ENCODE data around the gene PAK5. TPM values are rescaled to one million over a fixed set of nuclear protein-coding genes. Genes with fewer than 3 reads are reported as not detected.

Gene PAK5
- total RNA-seq, 1 experiment from 2014 or later = not detected

DNA sequence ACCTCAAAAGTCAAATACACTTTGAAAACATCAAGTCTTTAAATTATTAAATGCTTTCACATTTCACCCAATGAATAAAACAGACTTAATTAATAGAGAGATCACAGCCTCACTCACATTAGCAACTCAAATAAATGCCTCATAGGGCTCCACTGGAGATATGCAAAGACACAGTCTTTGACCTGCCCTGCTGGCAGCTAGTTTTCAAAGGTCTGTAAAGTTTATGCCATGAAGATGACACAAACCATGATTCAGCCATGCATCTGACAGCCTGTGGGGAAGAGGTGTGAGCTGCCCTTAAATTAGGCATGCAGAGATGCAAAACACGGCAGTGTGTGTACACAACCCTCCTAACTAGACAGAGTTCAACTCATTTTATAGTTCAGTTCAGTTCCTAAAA, 83.6 kb downstream of the PAK5 start:
- Histone ChIP-seq H4K20me1 (ENCODE audit: low read length) (no peaks in the 10 kb centered on the region), H3K36me3 (ENCODE audit: low read depth, low read length) (no peaks in the 10 kb centered on the region), H3K4me2 (ENCODE audit: low read length) (no peak overlapping the region), H3K4me1 (ENCODE audit: insufficient read depth, low read length) (no peaks in the 10 kb centered on the region), H3F3A (ENCODE audit: low read length, unreplicated experiment) (no peaks in the 10 kb centered on the region), H3K27me3 (ENCODE audit: low read length) (peaks cover 57% of the 10 kb centered on the region), H3K9ac (ENCODE audit: low read length) (no peak overlapping the region), H3K79me2 (ENCODE audit: low read length) (no peaks in the 10 kb centered on the region), H2AFZ (ENCODE audit: low read length) (no peak overlapping the region), H3K4me3 (ENCODE audit: low read length) (no peak overlapping the region), H3K27ac (ENCODE audit: low read length) (no peak overlapping the region), H3K9me2 (replicated peaks; ENCODE audit: low read length) (no peaks in the 10 kb centered on the region), H3K9me3 (ENCODE audit: low read length) (no peaks in the 10 kb centered on the region)
- no peak for TF ChIP-seq EZH2 (IDR thresholded peaks at IDR 0.05; ENCODE audit: low read length, unreplicated experiment)
- TF ChIP-seq EZH2phosphoT487 (IDR thresholded peaks at IDR 0.05; ENCODE audit: borderline replicate concordance, low read length) = no peak
- TF ChIP-seq, protein P1, sequence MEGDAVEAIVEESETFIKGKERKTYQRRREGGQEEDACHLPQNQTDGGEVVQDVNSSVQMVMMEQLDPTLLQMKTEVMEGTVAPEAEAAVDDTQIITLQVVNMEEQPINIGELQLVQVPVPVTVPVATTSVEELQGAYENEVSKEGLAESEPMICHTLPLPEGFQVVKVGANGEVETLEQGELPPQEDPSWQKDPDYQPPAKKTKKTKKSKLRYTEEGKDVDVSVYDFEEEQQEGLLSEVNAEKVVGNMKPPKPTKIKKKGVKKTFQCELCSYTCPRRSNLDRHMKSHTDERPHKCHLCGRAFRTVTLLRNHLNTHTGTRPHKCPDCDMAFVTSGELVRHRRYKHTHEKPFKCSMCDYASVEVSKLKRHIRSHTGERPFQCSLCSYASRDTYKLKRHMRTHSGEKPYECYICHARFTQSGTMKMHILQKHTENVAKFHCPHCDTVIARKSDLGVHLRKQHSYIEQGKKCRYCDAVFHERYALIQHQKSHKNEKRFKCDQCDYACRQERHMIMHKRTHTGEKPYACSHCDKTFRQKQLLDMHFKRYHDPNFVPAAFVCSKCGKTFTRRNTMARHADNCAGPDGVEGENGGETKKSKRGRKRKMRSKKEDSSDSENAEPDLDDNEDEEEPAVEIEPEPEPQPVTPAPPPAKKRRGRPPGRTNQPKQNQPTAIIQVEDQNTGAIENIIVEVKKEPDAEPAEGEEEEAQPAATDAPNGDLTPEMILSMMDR (conservative IDR thresholded peaks at IDR 0.05; ENCODE audit: low read depth, low read length) = no peak
- no peak for ATAC-seq
- intact Hi-C loops (cut with micrococcal nuclease) = no loop called here
- ChIA-PET CTCF (no interaction called here), POLR2A (ENCODE audit: unreplicated experiment) (no interaction called here)
- BruUV-seq (replicated peaks) = no TSS peak
- no peak for DNase-seq

DNA sequence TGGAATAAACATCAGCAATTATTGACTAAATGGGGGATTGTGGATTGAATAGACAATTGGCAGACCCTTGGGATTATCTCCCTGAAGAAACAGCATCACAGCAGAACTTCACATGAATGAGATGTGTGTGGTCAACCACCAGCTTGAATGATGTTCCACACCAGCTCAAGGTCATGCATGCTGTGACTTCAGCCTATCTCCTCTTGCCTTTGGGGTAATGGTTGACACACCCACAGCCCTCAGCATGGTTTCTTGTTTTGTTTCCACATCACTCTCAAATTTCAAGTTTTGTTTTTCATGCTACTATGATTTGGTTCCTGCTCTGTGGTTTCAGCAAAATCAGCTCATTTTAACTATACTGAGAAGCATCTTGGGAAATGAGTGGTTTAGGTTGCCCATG, 94.3 kb downstream of the PAK5 start:
- intact Hi-C loops (cut with micrococcal nuclease) = no loop called here
- DNase-seq (no peak), ATAC-seq (no peak)
- no peaks in the 10 kb centered on the region for H3K9me3 ChIP-seq (ENCODE audit: low read length)
- no peak overlapping the region for H3K27ac ChIP-seq (ENCODE audit: low read length)
- H3K36me3 ChIP-seq (ENCODE audit: low read depth, low read length) = no peaks in the 10 kb centered on the region
- no peak overlapping the region for H2AFZ ChIP-seq (ENCODE audit: low read length)
- no peak overlapping the region for H3K4me3 ChIP-seq (ENCODE audit: low read length)
- no peak overlapping the region for H3K9ac ChIP-seq (ENCODE audit: low read length)
- no peak for TF ChIP-seq EZH2 (IDR thresholded peaks at IDR 0.05; ENCODE audit: low read length, unreplicated experiment)
- TF ChIP-seq, protein P1 (conservative IDR thresholded peaks at IDR 0.05; ENCODE audit: low read depth, low read length) = no peak
- no peak for TF ChIP-seq EZH2phosphoT487 (IDR thresholded peaks at IDR 0.05; ENCODE audit: borderline replicate concordance, low read length)
- no peaks in the 10 kb centered on the region for H3K4me1 ChIP-seq (ENCODE audit: insufficient read depth, low read length)
- no peak overlapping the region for H3K4me2 ChIP-seq (ENCODE audit: low read length)
- H3K79me2 ChIP-seq (ENCODE audit: low read length) = no peaks in the 10 kb centered on the region
- BruUV-seq (replicated peaks) = no TSS peak
- H3K9me2 ChIP-seq (replicated peaks; ENCODE audit: low read length) = no peaks in the 10 kb centered on the region
- H3K27me3 ChIP-seq (ENCODE audit: low read length) = peaks cover 52% of the 10 kb centered on the region
- no peaks in the 10 kb centered on the region for H3F3A ChIP-seq (ENCODE audit: low read length, unreplicated experiment)
- no peaks in the 10 kb centered on the region for H4K20me1 ChIP-seq (ENCODE audit: low read length)
- POLR2A ChIA-PET (ENCODE audit: unreplicated experiment) = no interaction called here
- CTCF ChIA-PET = interaction anchor here (0.6 to 0.7 kb wide), 2 partner anchors 127 to 129 kb away, joined by 3 to 4 read pairs; no protein-coding TSS in a partner anchor

DNA sequence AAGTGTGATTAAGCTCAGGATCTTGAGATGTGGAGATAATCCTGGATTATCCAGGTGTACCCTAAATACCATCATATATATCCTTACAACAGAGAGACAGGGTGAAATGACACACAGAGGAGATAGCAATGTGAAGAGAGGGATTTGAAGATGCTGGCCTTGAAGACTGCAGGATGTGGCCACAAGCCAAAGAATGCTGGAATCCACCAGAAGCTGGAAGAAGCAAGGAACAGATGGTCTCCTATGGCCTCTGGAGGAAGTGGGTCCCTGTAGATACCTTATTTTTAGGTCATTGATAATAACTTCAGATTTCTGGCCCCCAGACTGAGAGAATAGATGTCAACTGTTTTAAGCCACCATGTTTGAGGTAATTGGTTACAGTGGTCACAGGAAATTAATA, 95.0 kb downstream of the PAK5 start:
- POLR2A ChIA-PET (ENCODE audit: unreplicated experiment) = no interaction called here
- DNase-seq = no peak
- H3K79me2 ChIP-seq (ENCODE audit: low read length) = no peaks in the 10 kb centered on the region
- intact Hi-C loops (cut with micrococcal nuclease) = no loop called here
- peaks cover 58% of the 10 kb centered on the region for H3K27me3 ChIP-seq (ENCODE audit: low read length)
- no peak overlapping the region for H3K4me3 ChIP-seq (ENCODE audit: low read length)
- no peak overlapping the region for H3K4me2 ChIP-seq (ENCODE audit: low read length)
- no TSS peak for BruUV-seq (replicated peaks)
- H3K27ac ChIP-seq (ENCODE audit: low read length) = no peak overlapping the region
- no peaks in the 10 kb centered on the region for H3K4me1 ChIP-seq (ENCODE audit: insufficient read depth, low read length)
- H3F3A ChIP-seq (ENCODE audit: low read length, unreplicated experiment) = no peaks in the 10 kb centered on the region
- no peak overlapping the region for H3K9ac ChIP-seq (ENCODE audit: low read length)
- H3K9me2 ChIP-seq (replicated peaks; ENCODE audit: low read length) = no peaks in the 10 kb centered on the region
- ATAC-seq = no peak
- TF ChIP-seq EZH2phosphoT487 (IDR thresholded peaks at IDR 0.05; ENCODE audit: borderline replicate concordance, low read length) (no peak), EZH2 (IDR thresholded peaks at IDR 0.05; ENCODE audit: low read length, unreplicated experiment) (no peak)
- TF ChIP-seq, protein P1 (conservative IDR thresholded peaks at IDR 0.05; ENCODE audit: low read depth, low read length) = no peak
- no peaks in the 10 kb centered on the region for H4K20me1 ChIP-seq (ENCODE audit: low read length)
- no peaks in the 10 kb centered on the region for H3K9me3 ChIP-seq (ENCODE audit: low read length)
- CTCF ChIA-PET = interaction anchor here (0.7 kb wide), 1 partner anchor 126 kb away, joined by 4 read pairs; no protein-coding TSS in a partner anchor
- H3K36me3 ChIP-seq (ENCODE audit: low read depth, low read length) = no peaks in the 10 kb centered on the region
- H2AFZ ChIP-seq (ENCODE audit: low read length) = no peak overlapping the region

All from PC-3 (cell line).